ENCODE measurements around the gene CLEC11A.
"Not testable (repeated sequence)": the region's sequence is repeated elsewhere in the genome, so short reads cannot be mapped to it uniquely, and the experiment has no call there.

The CLEC11A gene

DNA sequence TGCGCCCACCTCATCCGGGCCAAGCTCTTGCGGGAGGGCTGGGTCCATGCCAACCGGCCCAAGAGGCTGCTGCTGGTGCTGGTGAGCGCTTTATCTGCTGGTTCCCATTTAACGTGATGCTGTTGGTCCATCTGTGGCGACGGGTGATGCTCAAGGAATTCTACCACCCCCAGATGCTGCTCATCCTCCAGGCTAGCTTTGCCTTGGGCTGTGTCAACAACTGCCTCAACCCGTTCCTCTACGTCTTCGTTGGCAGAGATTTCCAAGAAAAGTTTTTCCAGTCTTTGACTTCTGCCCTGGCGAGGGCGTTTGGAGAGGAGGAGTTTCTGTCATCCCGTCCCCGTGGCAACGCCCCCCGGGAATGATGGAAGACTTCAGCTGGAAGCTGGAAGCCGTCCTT lies 35.9 kb downstream of the CLEC11A start:
- DNase-seq (ENCODE audit: low read depth): not testable (repeated sequence)

- no peak for DNase-seq (ENCODE audit: low read depth)
These were observed 36.7 kb downstream of the CLEC11A start for GRCh38 chr19:50759886-50760285.

DNA sequence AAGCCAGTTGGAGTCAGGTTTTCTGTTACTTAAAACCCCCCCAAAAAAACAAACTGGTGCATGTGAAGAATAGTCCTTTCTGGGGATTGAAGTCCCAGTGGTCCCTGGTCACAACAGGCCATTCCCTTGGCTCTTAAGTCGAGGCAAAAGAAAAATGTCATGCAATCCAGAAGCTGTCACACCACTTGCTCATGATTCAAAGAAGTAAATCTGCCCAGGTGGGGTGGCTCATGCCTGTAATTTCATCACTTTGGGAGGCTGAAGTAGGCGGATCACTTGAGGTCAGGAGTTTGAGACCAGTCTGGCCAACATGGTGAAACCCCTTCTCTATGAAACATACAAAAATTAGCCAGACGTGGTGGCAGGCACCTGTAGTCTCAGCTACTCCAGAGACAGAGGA lies 38.3 kb downstream of the CLEC11A start:
- DNase-seq (ENCODE audit: low read depth): not testable (repeated sequence)

GRCh38 chr19:50763521-50763920 lies 40.4 kb downstream of the CLEC11A start:
- DNase-seq (ENCODE audit: low read depth): not testable (repeated sequence)

DNA sequence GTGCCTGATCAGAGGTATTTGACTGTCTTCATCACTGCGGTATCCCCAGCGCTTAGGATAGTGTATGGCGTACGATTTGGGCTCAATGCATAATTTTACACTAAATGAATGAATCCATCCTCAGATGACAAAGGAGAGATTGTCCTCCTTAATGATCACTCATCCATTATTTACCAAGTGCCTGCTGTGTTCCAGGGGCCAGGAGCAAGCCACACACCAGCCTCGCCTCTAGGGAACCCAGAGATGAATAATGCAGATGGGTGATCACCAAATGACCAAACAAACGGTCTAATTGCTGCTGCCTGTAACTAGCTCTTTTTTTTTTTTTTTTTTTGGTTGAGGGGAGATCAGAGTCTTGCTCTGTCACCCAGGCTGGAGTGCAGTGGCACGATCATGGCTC lies 41.2 kb downstream of the CLEC11A start:
- no peak for DNase-seq (ENCODE audit: low read depth)

DNA sequence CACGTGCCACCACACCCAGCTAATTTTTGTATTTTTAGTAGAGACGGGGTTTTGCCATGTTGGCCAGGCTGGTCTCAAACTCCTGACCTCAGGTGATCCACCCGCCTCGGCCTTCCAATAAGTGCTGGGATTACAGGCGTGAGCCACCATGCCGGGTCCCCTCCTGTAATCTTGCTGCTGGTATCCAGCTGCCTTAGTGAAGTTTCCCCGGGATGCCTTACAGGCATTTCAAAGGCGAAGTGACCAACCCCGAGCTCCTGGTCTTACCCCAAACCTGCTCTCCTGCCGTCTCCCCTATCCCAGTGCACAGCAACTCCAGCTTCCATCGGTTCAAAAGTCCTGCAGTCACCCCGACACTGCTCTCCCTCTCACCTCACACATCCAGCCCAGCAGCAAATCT lies 43.6 kb downstream of the CLEC11A start:
- not testable (repeated sequence) for DNase-seq (ENCODE audit: low read depth)

GRCh38 chr19:50767263-50767662 lies 44.1 kb downstream of the CLEC11A start:
- DNase-seq (ENCODE audit: low read depth): not testable (repeated sequence)

GRCh38 chr19:50768277-50768676 lies 45.1 kb downstream of the CLEC11A start:
- no peak for DNase-seq (ENCODE audit: low read depth)

- not testable (repeated sequence) for DNase-seq (ENCODE audit: low read depth)
These were observed 47.0 kb downstream of the CLEC11A start, which contains the start of gene GPR32 for GRCh38 chr19:50770164-50770563. GPR32 (plus strand) TSS chr19:50770464; CDS start chr19:50770601, 137 bp downstream.

DNA sequence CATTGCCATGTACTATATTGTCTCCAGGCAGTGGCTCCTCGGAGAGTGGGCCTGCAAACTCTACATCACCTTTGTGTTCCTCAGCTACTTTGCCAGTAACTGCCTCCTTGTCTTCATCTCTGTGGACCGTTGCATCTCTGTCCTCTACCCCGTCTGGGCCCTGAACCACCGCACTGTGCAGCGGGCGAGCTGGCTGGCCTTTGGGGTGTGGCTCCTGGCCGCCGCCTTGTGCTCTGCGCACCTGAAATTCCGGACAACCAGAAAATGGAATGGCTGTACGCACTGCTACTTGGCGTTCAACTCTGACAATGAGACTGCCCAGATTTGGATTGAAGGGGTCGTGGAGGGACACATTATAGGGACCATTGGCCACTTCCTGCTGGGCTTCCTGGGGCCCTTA lies 47.7 kb downstream of the CLEC11A start:
- DNase-seq (ENCODE audit: low read depth): no peak

DNA sequence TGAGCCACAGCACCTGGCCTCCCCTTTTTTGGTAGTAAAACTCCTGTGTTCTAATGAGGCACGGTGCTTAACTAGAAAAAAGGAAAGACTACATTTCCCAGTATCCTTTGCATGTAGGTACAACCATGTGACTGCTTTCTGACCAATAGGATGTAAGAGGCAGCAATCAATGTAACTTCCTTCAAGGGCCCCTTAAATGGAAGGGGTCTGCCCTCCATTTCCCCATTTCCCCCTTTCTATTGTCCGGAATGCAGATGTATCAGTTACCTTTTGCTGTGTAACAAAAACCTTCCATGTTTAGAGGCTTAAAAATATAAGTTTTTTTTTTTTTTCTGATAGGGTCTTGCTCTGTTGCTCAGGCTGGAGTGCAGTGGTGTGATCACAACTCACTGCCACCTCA lies 49.3 kb downstream of the CLEC11A start:
- DNase-seq (ENCODE audit: low read depth): no peak

GRCh38 chr19:50772912-50773311 lies 49.7 kb downstream of the CLEC11A start:
- not testable (repeated sequence) for DNase-seq (ENCODE audit: low read depth)

DNA sequence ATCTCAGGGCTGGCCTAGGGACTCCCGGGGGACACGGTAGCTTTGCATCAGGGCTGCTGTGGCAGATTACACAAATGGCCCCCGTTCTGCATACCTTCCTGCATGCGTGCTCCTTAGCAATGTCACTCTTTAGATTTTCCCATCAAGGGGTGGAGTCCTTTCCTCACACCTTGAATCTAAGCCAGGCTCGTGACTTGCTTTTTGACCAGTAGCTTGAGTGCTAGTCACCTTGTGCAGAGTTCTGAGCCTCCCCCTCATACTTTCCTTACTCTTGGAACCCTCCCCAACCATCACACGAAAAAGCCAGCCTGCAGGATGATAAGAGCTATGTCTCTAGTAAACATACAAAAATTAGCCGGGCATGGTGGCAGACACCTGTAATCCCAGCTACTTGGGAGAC lies 50.3 kb downstream of the CLEC11A start:
- DNase-seq (ENCODE audit: low read depth): not testable (repeated sequence)
